Uterus (tissue), 2 donors: Measurements from ENCODE around the gene RTRAF.

Source experiments
- POLR2A ChIP-seq, 2 donors: fragments of 450-650 bp; IDR thresholded peaks; one replicate each; pipeline ENCODE4 v1.6.1; 2016; ENCODE audit warnings: antibody characterized with exemption in 2 of 2, mild to moderate bottlenecking in 1 of 2, moderate library complexity in 1 of 2
- TF ChIP-seq, protein P1 (sequence below), 4 experiments: fragments of 200-600 bp in 2 of 4; fragments of 450-650 bp in 2 of 4; sonication (generic) in 2 of 4; IDR thresholded peaks; one replicate each; pipeline ENCODE4 v1.5.1; 2016 to 2019; ENCODE audit warnings: antibody characterized with exemption in 4 of 4, mild to moderate bottlenecking in 2 of 4, moderate library complexity in 1 of 4

DNA sequence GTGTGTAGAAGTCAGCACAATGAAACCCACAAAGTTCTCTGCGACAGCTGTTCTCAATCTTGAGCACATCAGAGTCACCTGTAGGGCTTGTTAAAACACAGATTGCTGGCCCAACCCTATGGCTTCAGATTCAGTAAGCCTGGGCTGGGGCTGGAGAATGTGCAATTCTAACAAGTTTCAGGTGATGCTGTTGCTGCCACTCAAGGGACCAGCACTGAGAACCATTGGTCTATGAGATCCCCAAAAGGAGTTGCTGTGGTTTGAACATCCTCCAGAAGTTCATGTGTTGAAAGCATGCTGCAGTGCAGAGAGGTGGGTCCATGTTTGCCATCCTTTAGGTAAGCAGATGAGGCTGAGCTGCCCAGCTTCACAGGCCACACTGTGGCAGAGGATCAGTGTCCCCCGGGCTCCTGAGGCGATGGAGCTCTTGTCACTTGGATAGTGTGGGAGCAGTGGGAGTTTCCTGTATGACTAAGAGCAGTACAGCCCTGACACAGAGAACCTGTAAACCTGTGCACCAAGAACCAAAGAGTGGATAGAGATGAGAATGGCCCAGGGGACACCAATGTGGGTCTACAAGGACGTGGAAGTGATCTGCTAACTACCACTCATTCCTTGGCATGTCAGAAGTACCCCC lies 8.0 kb upstream of the RTRAF start:
- TF ChIP-seq, protein P1, sequence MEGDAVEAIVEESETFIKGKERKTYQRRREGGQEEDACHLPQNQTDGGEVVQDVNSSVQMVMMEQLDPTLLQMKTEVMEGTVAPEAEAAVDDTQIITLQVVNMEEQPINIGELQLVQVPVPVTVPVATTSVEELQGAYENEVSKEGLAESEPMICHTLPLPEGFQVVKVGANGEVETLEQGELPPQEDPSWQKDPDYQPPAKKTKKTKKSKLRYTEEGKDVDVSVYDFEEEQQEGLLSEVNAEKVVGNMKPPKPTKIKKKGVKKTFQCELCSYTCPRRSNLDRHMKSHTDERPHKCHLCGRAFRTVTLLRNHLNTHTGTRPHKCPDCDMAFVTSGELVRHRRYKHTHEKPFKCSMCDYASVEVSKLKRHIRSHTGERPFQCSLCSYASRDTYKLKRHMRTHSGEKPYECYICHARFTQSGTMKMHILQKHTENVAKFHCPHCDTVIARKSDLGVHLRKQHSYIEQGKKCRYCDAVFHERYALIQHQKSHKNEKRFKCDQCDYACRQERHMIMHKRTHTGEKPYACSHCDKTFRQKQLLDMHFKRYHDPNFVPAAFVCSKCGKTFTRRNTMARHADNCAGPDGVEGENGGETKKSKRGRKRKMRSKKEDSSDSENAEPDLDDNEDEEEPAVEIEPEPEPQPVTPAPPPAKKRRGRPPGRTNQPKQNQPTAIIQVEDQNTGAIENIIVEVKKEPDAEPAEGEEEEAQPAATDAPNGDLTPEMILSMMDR (IDR thresholded peaks at IDR 0.05): no peak
- no peak for TF ChIP-seq POLR2A (IDR thresholded peaks at IDR 0.05)
